Measurements from ENCODE around the gene VPS51. TPM values are rescaled to one million over a fixed set of nuclear protein-coding genes. Genes with fewer than 3 reads are reported as not detected.

VPS51 gene
- total RNA-seq, 4 donors from 2014 or later: 206 to 515 (median 266) TPM

- H3K36me3 ChIP-seq: no peaks in the 10 kb centered on the region
- DNase-seq: no peak
- intact Hi-C loops (cut with DNase I; ENCODE audit: low total_unique reads): no loop called here
These were observed 31.2 kb upstream of the VPS51 start for GRCh38 chr11:65064847-65065240.

DNA sequence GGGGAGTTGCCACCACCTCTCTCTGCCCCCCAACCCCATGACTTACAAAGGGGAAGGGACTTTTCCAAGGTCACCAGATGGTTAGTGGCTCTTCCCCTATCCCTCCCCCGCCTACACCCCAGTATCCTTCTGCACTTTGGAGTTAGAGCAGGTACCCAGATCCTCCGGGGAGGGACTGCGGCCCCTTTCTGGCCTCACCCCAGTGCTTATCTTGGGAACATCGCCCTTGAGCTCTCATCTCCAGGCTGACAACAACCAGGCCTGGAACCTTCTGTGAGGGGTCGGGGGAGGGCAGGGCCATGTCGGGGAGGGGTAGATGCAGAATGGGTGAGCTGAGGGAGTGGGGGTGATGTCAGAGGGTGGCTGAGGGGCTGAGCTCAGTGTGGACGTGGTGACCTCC, 30.2 kb upstream of the VPS51 start:
- Histone ChIP-seq H3K4me3 (no peak overlapping the region), H3K36me3 (no peaks in the 10 kb centered on the region), H3K9me3 (no peaks in the 10 kb centered on the region), H3K4me1 (no peaks in the 10 kb centered on the region), H3K27me3 (no peaks in the 10 kb centered on the region), H3K27ac (no peak overlapping the region)
- no peak for ATAC-seq
- no peak for DNase-seq
- in situ Hi-C loops (cut with MboI; ENCODE audit: low sequenced_read_pairs in 4 of 4) (no loop called here), intact Hi-C loops (cut with DNase I; ENCODE audit: low total_unique reads) (no loop called here)
- TF ChIP-seq CTCF (IDR thresholded peaks at IDR 0.05 in 4 of 5, conservative IDR thresholded peaks at IDR 0.05 in 1 of 5) (no peak), POLR2A (IDR thresholded peaks at IDR 0.05) (no peak)

More at GRCh38 chr11:65064847-65065240, 31.2 kb upstream of the VPS51 start:
- Histone ChIP-seq H3K4me1 (no peaks in the 10 kb centered on the region), H3K27me3 (no peaks in the 10 kb centered on the region), H3K27ac (no peak overlapping the region), H3K4me3 (no peak overlapping the region), H3K9me3 (no peaks in the 10 kb centered on the region)
- in situ Hi-C loops (cut with MboI; ENCODE audit: low sequenced_read_pairs in 4 of 4): no loop called here
- TF ChIP-seq POLR2A (IDR thresholded peaks at IDR 0.05) (no peak), CTCF (IDR thresholded peaks at IDR 0.05 in 4 of 5, conservative IDR thresholded peaks at IDR 0.05 in 1 of 5) (no peak)
- ATAC-seq: no peak

- intact Hi-C loops (cut with DNase I; ENCODE audit: low total_unique reads) (no loop called here), in situ Hi-C loops (cut with MboI; ENCODE audit: low sequenced_read_pairs in 4 of 4) (no loop called here)
- H3K9me3 ChIP-seq: no peaks in the 10 kb centered on the region
- H3K4me1 ChIP-seq: no peaks in the 10 kb centered on the region
- DNase-seq (no peak), ATAC-seq (no peak)
- H3K27ac ChIP-seq: no peak overlapping the region
- TF ChIP-seq POLR2A (IDR thresholded peaks at IDR 0.05): no peak
- no peak for TF ChIP-seq CTCF (IDR thresholded peaks at IDR 0.05 in 4 of 5, conservative IDR thresholded peaks at IDR 0.05 in 1 of 5)
- no peaks in the 10 kb centered on the region for H3K27me3 ChIP-seq
- H3K4me3 ChIP-seq: no peak overlapping the region
- H3K36me3 ChIP-seq: no peaks in the 10 kb centered on the region
These were observed 29.7 kb upstream of the VPS51 start for GRCh38 chr11:65066315-65066714.

GRCh38 chr11:65066805-65067291, 29.2 kb upstream of the VPS51 start:
- Histone ChIP-seq H3K36me3 (no peaks in the 10 kb centered on the region), H3K27ac (no peak overlapping the region), H3K4me1 (no peaks in the 10 kb centered on the region), H3K9me3 (no peaks in the 10 kb centered on the region), H3K4me3 (no peak overlapping the region), H3K27me3 (no peaks in the 10 kb centered on the region)
- in situ Hi-C loops (cut with MboI; ENCODE audit: low sequenced_read_pairs in 4 of 4): no loop called here
- TF ChIP-seq POLR2A (IDR thresholded peaks at IDR 0.05) (no peak), CTCF (IDR thresholded peaks at IDR 0.05 in 4 of 5, conservative IDR thresholded peaks at IDR 0.05 in 1 of 5) (no peak)
- ATAC-seq: no peak
- intact Hi-C loops (cut with DNase I; ENCODE audit: low total_unique reads): no loop called here
- no peak for DNase-seq

- no peaks in the 10 kb centered on the region for H3K9me3 ChIP-seq
- DNase-seq (no peak), ATAC-seq (no peak)
- no peak for TF ChIP-seq POLR2A (IDR thresholded peaks at IDR 0.05)
- no peak for TF ChIP-seq CTCF (IDR thresholded peaks at IDR 0.05 in 4 of 5, conservative IDR thresholded peaks at IDR 0.05 in 1 of 5)
- H3K27ac ChIP-seq: no peak overlapping the region
- H3K27me3 ChIP-seq: no peaks in the 10 kb centered on the region
- no peak overlapping the region for H3K4me3 ChIP-seq
- intact Hi-C loops (cut with DNase I; ENCODE audit: low total_unique reads): no loop called here
- H3K4me1 ChIP-seq: no peaks in the 10 kb centered on the region
- H3K36me3 ChIP-seq: no peaks in the 10 kb centered on the region
- in situ Hi-C loops (cut with MboI; ENCODE audit: low sequenced_read_pairs in 4 of 4): no loop called here
These were observed 28.6 kb upstream of the VPS51 start for GRCh38 chr11:65067446-65067845.

Data from gastrocnemius medialis (tissue), 4 donors.